Esophagus squamous epithelium (tissue), 4 donors: ENCODE measurements around the gene CBFA2T3.

Source experiments
- POLR2A ChIP-seq, 4 donors: fragments of 450-650 bp; IDR thresholded peaks; one replicate each; pipeline ENCODE4 v1.6.1; 2017; ENCODE audit warnings: antibody characterized with exemption in 4 of 4, mild to moderate bottlenecking in 4 of 4, moderate library complexity in 3 of 4
- TF ChIP-seq, protein P1 (sequence below), 6 experiments: fragments of 450-650 bp in 4 of 6; fragments of 200-600 bp in 2 of 6; sonication (generic) in 2 of 6; IDR thresholded peaks; one replicate each; pipeline ENCODE4 v1.5.1; 2016 to 2019; ENCODE audit warnings: antibody characterized with exemption in 6 of 6, mild to moderate bottlenecking in 4 of 6, moderate library complexity in 4 of 6

DNA sequence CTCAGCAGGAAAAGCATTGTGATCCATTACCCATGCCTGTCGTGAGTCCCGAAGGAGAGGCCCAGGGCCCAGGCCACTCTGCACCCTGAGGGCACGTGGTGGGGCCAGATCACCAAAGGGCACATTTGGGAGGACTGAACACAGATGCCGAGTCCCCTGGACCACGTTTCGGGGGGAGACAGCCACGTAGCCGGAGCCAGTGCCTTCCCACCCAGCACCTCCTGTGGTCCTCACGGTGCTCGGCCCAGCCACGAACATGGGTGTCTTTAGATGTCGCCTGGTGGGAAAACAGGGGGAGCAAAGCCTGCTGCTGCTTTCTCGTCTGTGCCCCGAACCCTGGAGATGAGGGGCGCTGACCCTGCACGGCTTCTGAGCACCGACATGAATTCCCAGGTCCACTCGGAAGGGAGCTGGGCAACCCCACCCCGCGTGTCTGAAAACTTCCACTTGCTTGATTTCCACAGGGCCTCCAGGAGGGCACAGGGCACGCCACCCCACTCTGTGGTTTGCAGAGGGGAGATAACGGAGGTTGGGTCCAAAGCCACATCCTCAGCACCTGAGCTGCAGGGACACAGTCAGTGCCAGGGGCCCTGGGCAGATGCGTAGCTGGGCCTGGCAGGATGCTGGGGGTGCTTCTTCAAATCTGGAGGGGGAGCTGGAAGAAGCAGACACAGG lies 14.4 kb downstream of the CBFA2T3 start:
- TF ChIP-seq, protein P1, sequence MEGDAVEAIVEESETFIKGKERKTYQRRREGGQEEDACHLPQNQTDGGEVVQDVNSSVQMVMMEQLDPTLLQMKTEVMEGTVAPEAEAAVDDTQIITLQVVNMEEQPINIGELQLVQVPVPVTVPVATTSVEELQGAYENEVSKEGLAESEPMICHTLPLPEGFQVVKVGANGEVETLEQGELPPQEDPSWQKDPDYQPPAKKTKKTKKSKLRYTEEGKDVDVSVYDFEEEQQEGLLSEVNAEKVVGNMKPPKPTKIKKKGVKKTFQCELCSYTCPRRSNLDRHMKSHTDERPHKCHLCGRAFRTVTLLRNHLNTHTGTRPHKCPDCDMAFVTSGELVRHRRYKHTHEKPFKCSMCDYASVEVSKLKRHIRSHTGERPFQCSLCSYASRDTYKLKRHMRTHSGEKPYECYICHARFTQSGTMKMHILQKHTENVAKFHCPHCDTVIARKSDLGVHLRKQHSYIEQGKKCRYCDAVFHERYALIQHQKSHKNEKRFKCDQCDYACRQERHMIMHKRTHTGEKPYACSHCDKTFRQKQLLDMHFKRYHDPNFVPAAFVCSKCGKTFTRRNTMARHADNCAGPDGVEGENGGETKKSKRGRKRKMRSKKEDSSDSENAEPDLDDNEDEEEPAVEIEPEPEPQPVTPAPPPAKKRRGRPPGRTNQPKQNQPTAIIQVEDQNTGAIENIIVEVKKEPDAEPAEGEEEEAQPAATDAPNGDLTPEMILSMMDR (IDR thresholded peaks at IDR 0.05), result no peak
- no peak for TF ChIP-seq POLR2A (IDR thresholded peaks at IDR 0.05)
